ENCODE data around the gene LDLRAD3. TPM values are rescaled to one million over a fixed set of nuclear protein-coding genes. Genes with fewer than 3 reads are reported as not detected.

LDLRAD3 gene
- total RNA-seq, 1 experiment from 2014 or later = 38.8 TPM

DNA sequence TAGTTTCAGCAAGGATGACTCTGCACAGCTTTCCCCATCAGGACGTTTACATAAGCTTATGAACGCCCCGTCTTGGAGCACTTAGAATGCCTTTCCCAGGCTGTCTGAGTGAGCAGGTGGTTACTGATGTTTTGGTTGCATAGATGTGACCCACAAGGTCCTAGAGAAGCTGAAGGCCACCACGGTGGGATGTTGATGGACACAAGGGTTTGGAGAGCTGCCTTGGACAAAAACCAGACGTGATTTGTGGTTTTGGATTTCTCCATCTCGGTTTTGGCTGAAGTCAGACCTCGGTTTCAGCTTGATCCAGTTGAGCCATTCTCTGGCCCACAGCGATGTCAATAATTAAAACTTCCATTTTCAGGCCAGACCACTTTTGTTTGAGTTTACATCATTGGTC, 151.9 kb downstream of the LDLRAD3 start:
- Histone ChIP-seq H3K27ac (no peak overlapping the region), H3K36me3 (peaks cover 36% of the 10 kb centered on the region), H3K9me3 (replicated peaks) (peaks cover 8% of the 10 kb centered on the region; the same call in 1 of the 2 replicates), H3K4me1 (peaks cover 40% of the 10 kb centered on the region), H3K4me3 (no peak overlapping the region), H3K27me3 (no peaks in the 10 kb centered on the region)
- no peak for DNase-seq

DNA sequence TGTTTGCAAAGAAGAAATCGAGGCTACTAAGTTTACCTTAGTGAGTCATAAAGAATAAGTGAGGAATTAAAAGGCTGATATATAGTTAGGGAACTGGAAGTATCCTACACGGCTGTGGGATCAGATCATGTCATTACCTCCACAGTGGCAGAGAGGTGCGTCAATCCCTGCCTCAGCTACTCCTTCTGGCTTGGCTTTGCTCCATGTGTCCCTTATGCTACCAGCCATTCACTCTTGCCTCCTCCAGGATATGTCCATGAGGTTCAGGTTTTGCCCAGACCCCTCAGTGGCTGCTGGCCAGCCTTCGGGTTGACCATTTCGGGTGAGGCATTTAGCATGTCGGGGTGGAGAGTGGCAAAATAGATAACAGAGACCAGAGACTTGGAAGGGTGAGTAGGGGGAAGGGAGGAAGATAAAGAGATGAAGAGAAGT, 153.4 kb downstream of the LDLRAD3 start:
- no peak for DNase-seq
- H3K36me3 ChIP-seq = peaks cover 46% of the 10 kb centered on the region
- H3K27me3 ChIP-seq = no peaks in the 10 kb centered on the region

DNA sequence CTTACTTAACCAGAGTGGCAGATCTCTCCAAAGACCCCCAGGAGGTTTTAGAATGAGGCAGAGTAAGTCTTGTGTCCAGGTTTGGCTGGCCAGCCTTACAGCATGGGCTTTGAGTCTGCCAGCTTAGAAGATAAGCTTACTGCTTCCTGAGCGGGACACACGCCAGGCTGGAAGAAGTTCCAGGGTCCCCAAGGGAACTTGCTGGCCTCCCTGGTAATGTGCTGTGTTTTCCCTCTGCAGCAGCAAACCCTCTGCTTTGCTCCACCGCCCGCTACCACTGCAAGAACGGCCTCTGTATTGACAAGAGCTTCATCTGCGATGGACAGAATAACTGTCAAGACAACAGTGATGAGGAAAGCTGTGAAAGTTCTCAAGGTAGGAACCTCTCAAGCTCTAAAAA, 154.2 kb downstream of the LDLRAD3 start:
- Histone ChIP-seq H3K9me3 (replicated peaks) (peaks cover 8% of the 10 kb centered on the region; the same call in 1 of the 2 replicates), H3K4me1 (peaks cover 19% of the 10 kb centered on the region), H3K4me3 (no peak overlapping the region), H3K36me3 (peaks cover 48% of the 10 kb centered on the region), H3K27me3 (no peaks in the 10 kb centered on the region), H3K27ac (no peak overlapping the region)
- peak; percentile 51 to 58 for DNase-seq

More for the DNA sequence above, 153.4 kb downstream of the LDLRAD3 start:
- peaks cover 25% of the 10 kb centered on the region for H3K4me1 ChIP-seq
- H3K4me3 ChIP-seq = no peak overlapping the region
- H3K27ac ChIP-seq = no peak overlapping the region
- peaks cover 8% of the 10 kb centered on the region; the same call in 1 of the 2 replicates for H3K9me3 ChIP-seq (replicated peaks)

DNA sequence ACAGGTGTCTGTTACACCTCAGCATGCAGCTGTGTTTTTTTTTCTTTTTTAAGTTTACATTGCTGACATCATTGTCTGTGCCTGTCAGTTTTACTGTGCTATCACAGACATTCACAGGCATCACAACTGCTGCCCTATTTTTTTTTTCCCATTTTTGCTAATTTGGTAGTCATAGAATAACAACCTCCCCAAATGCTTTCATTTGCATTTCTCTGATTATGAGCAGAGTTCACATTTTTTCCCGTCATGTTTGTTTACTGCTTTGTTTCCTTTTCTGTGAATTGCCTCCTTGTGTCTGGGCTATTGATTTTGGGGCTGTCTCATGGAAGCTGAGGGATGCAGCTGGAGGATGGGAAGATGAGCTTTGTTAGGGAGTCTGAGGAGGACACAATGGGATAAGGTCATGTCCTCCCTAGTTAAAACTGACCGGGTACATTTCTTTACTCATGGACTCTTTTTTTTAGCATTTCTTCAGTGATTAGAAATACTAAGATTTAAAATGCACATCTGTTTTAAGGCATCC, 155.1 kb downstream of the LDLRAD3 start:
- no peak overlapping the region for H3K4me3 ChIP-seq
- H3K27ac ChIP-seq = no peak overlapping the region
- H3K4me1 ChIP-seq = peaks cover 19% of the 10 kb centered on the region
- H3K36me3 ChIP-seq = peaks cover 48% of the 10 kb centered on the region
- H3K9me3 ChIP-seq (replicated peaks) = peaks cover 5% of the 10 kb centered on the region; the same call in 1 of the 2 replicates
- DNase-seq = no peak
- H3K27me3 ChIP-seq = no peaks in the 10 kb centered on the region

DNA sequence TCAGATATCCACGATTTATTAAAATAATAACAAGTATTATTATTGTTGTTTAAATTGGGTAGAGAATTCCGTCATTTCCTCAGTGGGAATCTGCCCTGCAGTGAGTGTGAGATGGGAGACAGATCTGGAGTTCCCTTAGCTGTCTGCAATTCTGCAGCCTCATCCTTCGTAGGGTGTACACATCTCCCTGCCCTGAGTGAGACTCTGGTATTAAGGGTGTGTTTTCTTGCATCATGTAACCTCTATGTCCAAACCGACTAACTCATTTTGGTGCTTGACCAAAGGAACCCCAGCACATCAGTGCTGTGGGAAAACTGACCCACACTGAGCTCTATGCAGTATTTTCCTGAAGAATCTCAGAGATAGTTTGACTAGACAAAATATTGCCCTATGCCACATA, 157.6 kb downstream of the LDLRAD3 start:
- Histone ChIP-seq H3K4me3 (no peak overlapping the region), H3K27ac (no peak overlapping the region)
- DNase-seq = no peak

DNA sequence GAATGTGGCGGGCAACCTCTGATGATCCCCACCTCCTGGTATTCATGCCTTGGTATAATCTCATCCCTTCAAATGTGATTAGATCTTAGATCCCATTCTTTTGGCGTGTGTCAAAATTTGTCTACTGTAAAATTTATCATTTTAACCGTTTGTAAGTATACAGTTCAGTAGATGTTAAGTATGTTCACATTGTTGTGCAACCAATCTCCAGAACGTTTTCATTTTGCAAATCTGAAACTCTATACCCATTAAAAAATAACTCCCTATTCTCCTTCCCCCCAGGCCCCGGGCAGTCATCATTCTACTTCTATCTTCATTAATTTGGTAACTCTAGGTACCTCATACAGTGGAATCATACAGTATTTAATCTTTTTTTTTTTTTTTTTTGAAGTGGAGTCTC, 159.0 kb downstream of the LDLRAD3 start:
- DNase-seq = no peak
- H3K36me3 ChIP-seq = peaks cover 43% of the 10 kb centered on the region
- no peak overlapping the region for H3K27ac ChIP-seq
- H3K4me1 ChIP-seq = peaks cover 22% of the 10 kb centered on the region
- no peaks in the 10 kb centered on the region for H3K27me3 ChIP-seq
- H3K9me3 ChIP-seq (replicated peaks) = no peaks in the 10 kb centered on the region
- no peak overlapping the region for H3K4me3 ChIP-seq

More for the DNA sequence above, 157.6 kb downstream of the LDLRAD3 start:
- Histone ChIP-seq H3K27me3 (no peaks in the 10 kb centered on the region), H3K36me3 (peaks cover 42% of the 10 kb centered on the region), H3K4me1 (peaks cover 25% of the 10 kb centered on the region), H3K9me3 (replicated peaks) (no peaks in the 10 kb centered on the region)

DNA sequence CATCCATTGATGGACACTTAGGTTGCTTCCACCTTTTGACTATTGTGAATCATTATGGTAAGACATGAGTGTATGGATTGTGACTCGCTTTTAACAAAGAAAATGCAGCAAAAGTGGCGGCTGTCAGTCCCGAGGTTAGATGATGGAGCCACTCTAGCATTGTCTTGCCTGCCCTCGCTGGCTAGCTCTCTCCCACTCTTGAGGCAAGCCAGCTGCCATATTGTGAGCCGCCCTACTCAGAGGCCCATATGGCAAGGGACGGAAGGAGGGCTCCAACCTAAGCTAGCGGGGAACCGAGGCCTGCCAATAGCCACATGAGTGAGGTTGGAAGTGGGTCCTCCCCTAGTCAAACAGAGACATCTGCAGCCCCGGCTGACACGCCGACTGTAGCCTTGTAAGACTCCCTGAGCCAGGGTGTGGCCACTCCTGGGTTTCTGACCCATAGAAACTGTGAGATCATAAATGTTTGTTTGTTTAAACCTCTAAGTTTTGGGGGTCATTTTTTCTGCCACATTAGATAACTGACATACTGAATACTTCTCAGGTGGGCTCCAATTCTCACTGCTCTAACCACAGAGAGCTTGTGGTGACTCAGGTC, 160.2 kb downstream of the LDLRAD3 start:
- Histone ChIP-seq H3K4me1 (peaks cover 11% of the 10 kb centered on the region; the same call in 1 of the 2 replicates), H3K27me3 (no peaks in the 10 kb centered on the region), H3K9me3 (replicated peaks) (no peaks in the 10 kb centered on the region), H3K27ac (no peak overlapping the region), H3K36me3 (peaks cover 49% of the 10 kb centered on the region), H3K4me3 (no peak overlapping the region)
- no peak for DNase-seq

DNA sequence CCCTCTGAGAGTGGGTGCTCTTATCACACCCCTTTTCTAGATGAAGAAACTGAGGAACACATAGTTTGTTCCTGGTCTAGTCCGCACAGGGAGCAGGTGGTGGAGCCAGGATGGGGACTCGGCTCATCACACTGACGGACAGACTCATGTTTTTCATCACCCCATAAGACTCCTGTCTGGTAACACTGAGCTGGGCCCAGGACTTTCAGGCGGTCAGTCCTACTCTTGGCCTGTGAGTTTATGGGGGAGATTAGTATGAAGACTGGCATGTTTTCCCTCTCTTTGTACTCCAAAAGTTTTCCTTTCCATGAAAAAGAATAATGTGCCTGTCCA, 160.8 kb downstream of the LDLRAD3 start:
- no peak for DNase-seq
- H3K9me3 ChIP-seq (replicated peaks) = no peaks in the 10 kb centered on the region
- H3K4me3 ChIP-seq = no peak overlapping the region
- peaks cover 6% of the 10 kb centered on the region; the same call in 1 of the 2 replicates for H3K4me1 ChIP-seq
- H3K27ac ChIP-seq = no peak overlapping the region
- no peaks in the 10 kb centered on the region for H3K27me3 ChIP-seq
- H3K36me3 ChIP-seq = peaks cover 49% of the 10 kb centered on the region

DNA sequence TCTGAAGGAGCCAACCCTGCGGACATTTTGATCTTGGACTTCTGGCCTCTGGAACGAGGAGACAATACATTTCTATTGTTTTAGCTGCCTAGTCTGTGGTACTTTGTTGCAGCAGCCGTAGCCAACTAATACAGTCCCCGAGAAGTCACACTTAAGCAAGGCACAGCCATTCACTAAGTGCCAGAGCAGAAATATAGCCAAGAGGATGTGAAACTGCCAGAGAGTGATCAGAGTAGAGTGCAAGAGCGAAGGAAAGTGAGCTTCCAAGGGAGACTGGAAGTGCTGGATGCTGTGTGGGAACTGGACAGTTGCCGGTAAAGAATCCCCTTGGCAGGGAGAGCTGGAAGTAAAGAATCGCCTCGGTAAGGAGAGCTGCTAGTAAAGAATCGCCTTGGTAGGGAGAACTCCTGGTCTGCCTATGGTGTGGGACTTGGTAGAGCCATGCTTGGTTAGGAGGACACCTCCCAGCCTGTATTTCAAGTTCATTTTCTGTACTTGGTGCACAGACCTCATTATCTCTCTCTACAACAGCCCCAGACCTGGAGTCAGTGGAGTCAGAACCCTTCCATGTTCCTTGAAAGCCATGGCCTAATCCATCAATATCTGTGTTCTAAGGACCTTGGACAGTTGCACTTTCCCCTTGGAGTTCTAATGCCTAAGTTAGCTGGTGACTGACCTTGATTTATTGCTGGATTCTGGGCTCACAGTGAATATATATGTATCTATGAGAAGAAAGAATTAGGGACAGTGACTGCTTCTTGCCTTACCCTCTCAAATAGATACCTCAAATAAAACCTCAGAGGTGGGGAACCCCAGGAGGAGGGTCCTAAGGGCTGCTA, 162.1 kb downstream of the LDLRAD3 start:
- no peak overlapping the region for H3K27ac ChIP-seq
- no peak for DNase-seq
- H3K36me3 ChIP-seq = peaks cover 43% of the 10 kb centered on the region
- H3K27me3 ChIP-seq = no peaks in the 10 kb centered on the region
- peaks cover 6% of the 10 kb centered on the region; the same call in 1 of the 2 replicates for H3K4me1 ChIP-seq
- no peaks in the 10 kb centered on the region for H3K9me3 ChIP-seq (replicated peaks)
- no peak overlapping the region for H3K4me3 ChIP-seq

DNA sequence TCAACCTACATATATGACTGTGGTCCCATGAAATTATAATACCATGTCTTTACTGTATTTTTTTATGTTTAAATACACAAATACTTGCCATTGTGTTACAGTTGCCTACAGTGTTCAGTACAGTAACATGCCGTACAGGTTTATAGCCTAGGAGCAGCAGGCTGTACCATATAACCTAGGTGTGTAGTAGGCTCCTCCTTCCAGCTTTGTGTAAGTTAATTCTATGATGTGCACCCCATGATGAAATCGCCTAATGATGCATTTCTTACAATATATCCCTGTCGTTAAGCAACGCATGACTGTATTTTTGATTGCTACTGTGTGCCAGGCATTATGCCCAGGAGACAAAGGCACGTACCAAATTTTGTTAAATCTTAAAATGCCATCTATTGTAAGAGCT, 163.7 kb downstream of the LDLRAD3 start:
- H3K4me1 ChIP-seq = peaks cover 6% of the 10 kb centered on the region; the same call in 1 of the 2 replicates
- peaks cover 42% of the 10 kb centered on the region for H3K36me3 ChIP-seq
- H3K27me3 ChIP-seq = no peaks in the 10 kb centered on the region
- H3K9me3 ChIP-seq (replicated peaks) = no peaks in the 10 kb centered on the region
- no peak overlapping the region for H3K27ac ChIP-seq
- DNase-seq = no peak
- H3K4me3 ChIP-seq = no peak overlapping the region

DNA sequence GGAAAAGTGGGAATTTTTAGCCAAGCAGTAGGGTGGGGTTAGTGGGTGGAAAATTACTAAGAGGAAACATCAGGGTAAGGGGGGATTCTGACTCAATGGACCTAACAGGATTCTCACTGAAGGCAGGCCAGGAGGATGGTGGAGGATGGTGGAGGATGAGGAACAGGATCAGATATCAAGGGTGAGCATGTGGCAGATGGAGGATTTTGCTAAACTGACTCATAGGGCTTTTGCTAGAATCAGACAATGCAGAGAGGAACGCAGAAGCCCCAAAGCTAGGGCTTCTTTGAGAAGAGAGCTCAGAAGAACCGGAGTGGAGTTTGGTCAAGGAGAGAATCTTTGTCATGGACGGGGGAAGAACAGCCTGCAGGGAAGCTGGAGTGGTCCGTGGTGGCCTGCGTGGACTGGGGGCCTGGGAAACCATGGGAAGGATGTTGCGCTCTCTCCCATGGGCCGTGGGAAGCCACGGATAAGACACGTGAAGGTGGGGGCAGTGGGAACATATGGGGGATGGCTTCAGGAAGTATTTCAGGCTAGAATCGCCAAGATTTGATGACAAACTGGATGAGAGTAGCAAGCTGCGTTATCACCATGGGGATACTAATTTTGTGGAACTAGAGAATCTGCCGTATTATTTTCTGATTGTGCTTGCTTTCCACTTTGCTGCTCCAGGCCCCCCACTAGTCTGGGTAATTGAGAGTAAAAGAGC, 165.2 kb downstream of the LDLRAD3 start:
- no peak for DNase-seq
- peaks cover 6% of the 10 kb centered on the region; the same call in 1 of the 2 replicates for H3K9me3 ChIP-seq (replicated peaks)
- peaks cover 6% of the 10 kb centered on the region; the same call in 1 of the 2 replicates for H3K4me1 ChIP-seq
- no peak overlapping the region for H3K27ac ChIP-seq
- no peak overlapping the region for H3K4me3 ChIP-seq
- no peaks in the 10 kb centered on the region for H3K27me3 ChIP-seq
- peaks cover 51% of the 10 kb centered on the region for H3K36me3 ChIP-seq

DNA sequence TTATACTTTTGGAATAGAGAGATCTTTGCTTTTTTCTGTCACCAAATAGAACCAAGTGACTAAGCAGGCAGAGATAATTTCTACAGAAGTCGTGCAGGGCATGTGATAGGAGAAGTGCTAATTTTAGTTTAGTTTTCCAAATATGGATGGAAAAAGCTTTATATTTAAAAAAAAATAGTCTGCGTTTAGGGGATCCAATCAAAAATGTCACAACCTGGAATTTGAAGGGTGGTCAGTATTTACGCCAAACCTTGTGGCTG, 165.7 kb downstream of the LDLRAD3 start:
- Histone ChIP-seq H3K4me1 (peaks cover 6% of the 10 kb centered on the region; the same call in 1 of the 2 replicates), H3K27me3 (no peaks in the 10 kb centered on the region), H3K27ac (no peak overlapping the region), H3K9me3 (replicated peaks) (peaks cover 9% of the 10 kb centered on the region; the same call in 1 of the 2 replicates), H3K4me3 (no peak overlapping the region), H3K36me3 (peaks cover 52% of the 10 kb centered on the region)
- no peak for DNase-seq

DNA sequence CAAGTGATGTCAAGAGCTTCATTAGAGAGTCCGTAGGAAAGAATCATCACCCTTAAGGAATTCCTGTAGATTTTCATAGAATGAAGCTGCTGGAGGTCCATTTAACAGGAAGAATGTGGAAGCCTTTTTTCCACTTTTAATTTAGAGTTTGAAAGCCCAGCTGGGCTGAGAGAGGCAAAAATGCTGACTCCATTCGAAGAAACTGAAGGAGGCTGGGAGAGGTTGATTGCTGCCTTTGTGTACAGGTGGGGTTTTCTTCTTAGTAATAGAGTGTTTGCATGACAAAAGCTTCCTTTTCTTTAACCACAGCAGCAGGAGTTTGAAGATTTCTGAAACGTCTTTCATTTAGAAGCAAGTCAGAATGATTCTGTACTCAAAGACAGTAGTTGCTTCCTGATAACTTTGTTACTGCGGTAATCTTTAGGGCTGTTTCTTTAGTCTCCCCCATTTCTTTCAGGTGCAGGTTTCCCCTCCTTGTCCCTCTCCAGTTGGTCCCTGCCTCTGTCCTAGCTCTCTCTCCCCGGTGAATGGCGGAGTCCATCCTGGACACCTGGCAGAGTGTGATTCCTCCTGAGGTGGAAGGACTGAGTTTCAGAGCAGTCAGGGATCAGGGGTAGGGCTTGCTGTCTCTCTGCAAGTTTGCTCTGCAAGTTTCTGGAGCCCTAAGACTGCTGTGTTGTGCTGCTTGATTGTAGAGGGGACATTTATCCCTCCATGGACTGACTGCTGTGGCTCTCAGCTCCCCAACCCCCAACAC, 166.2 kb downstream of the LDLRAD3 start:
- Histone ChIP-seq H3K4me1 (peaks cover 3% of the 10 kb centered on the region; the same call in 1 of the 2 replicates), H3K27ac (no peak overlapping the region), H3K4me3 (no peak overlapping the region), H3K27me3 (no peaks in the 10 kb centered on the region), H3K9me3 (replicated peaks) (peaks cover 9% of the 10 kb centered on the region; the same call in 1 of the 2 replicates), H3K36me3 (peaks cover 57% of the 10 kb centered on the region)
- DNase-seq = no peak

DNA sequence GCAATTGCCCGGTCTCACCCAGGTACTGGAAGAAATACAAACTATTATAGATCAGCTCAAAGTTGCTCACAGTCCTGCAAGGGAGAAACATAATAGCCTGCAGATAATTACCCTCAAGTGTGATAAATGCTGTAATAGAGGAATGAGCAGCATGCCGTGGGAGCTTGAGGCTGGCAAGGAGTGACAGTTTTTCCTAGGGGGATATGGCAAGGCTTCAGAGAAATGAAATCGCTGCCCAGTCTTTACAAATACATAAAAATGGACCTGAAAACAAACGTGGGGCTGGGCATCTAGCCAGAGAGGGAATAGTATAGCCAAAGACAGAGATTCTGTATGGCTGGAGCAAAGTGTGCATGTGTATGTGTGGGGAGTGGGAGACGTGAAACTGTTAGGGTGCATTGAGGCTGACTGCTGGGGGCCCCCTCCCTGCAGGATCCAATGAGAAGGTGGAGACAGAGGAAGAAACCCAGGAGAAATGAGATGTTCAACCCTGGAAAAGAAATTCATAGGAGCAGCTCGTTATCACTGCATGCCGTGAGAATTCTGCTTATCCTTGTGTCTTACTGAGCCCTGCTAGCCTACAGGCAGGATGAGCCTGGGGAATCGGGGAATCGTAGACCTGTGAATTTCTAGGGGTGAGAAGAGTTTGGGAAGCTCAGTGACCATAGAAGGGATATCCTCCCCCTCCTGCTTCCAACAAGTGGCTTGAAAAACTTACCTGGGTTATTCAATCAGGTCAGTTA, 167.0 kb downstream of the LDLRAD3 start:
- Histone ChIP-seq H3K4me3 (no peak overlapping the region), H3K36me3 (peaks cover 57% of the 10 kb centered on the region), H3K9me3 (replicated peaks) (peaks cover 9% of the 10 kb centered on the region; the same call in 1 of the 2 replicates), H3K27ac (no peak overlapping the region), H3K4me1 (no peaks in the 10 kb centered on the region), H3K27me3 (no peaks in the 10 kb centered on the region)
- no peak for DNase-seq

All from SJCRH30 (cell line).